H1 (cell line): ENCODE measurements around the gene CDKN1B. TPM values are rescaled to one million over a fixed set of nuclear protein-coding genes. Genes with fewer than 3 reads are reported as not detected.

Experiments used
- BCL11A ChIP-seq, 2 experiments: IDR thresholded peaks; one replicate each; pipeline ENCODE4 v1.6.1; 2011; ENCODE audit warnings: low read depth in 2 of 2, low read length in 2 of 2, mild to moderate bottlenecking in 2 of 2
- HDAC2 ChIP-seq, 2 experiments: fragments of 300-600 bp in 1 of 2; sonication (generic) in 1 of 2; IDR thresholded peaks; 2 replicates each; pipeline ENCODE4 v1.6.1; 2011 to 2012; ENCODE audit warnings: low read depth in 2 of 2, low read length in 2 of 2, mild to moderate bottlenecking in 2 of 2, moderate library complexity in 2 of 2, borderline replicate concordance in 1 of 2, inconsistent platforms in 1 of 2
- MAFK ChIP-seq: IDR thresholded peaks from 2 replicates; pipeline ENCODE4 v1.6.1; 2012; ENCODE audit warnings: low read depth, mild to moderate bottlenecking, improper control_type of control experiment, low read length
- PHF8 ChIP-seq: fragments of 200-600 bp; sonication (generic); conservative IDR thresholded peaks from 2 replicates; pipeline ENCODE4 v1.7.1; 2012; ENCODE audit warnings: low read depth, mild to moderate bottlenecking, inconsistent platforms, low read length, moderate library complexity
- POLR2A ChIP-seq, 2 experiments: IDR thresholded peaks; 1 replicate in 1 of 2; 2 replicates in 1 of 2; pipeline ENCODE4 v1.6.1; 2011; ENCODE audit warnings: low read depth in 2 of 2, low read length in 2 of 2, mild to moderate bottlenecking in 2 of 2; ENCODE audit errors: control extremely low read depth in 1 of 2
- SP4 ChIP-seq: IDR thresholded peaks from 2 replicates; pipeline ENCODE4 v1.6.1; 2012; ENCODE audit warnings: low read length, inconsistent platforms
- TAF7 ChIP-seq: optimal IDR thresholded peaks from 2 replicates; pipeline ENCODE3; 2011; ENCODE audit warnings: low read depth, mild to moderate bottlenecking, inconsistent platforms, low read length, moderate library complexity, borderline replicate concordance
- polyA plus RNA-seq, 7 experiments: library from polyadenylated mRNA; depleted of rRNA in 3 of 7; stranded (reverse) in 5 of 7; unstranded in 2 of 7; fragments of >200 nt in 5 of 7; fragments of 200-250 nt in 2 of 7; gene quantifications; 1 replicate in 5 of 7; 2 replicates in 1 of 7; 4 replicates in 1 of 7; pipeline versions ENCODE4 v1.2.1 to v1.2.3, GENCODE V29; 2011 to 2013; ENCODE audit warnings: missing spikeins in 2 of 7, mixed read lengths in 2 of 7
- total RNA-seq: library from RNA; stranded (reverse); fragmentation: NEBNext Ultra II Directional; extraction: Animal tissue kit (Norgen Biotek cat#: 25700); gene quantifications from 2 replicates; pipeline ENCODE4 v1.2.1, GENCODE V29; 2021

CDKN1B gene
- total and polyA plus RNA-seq, 2 of the 8 experiments (the other 6 are each of a cell fraction or from before 2014, with no cell fraction given), result 6.5 to 27.2 TPM

DNA sequence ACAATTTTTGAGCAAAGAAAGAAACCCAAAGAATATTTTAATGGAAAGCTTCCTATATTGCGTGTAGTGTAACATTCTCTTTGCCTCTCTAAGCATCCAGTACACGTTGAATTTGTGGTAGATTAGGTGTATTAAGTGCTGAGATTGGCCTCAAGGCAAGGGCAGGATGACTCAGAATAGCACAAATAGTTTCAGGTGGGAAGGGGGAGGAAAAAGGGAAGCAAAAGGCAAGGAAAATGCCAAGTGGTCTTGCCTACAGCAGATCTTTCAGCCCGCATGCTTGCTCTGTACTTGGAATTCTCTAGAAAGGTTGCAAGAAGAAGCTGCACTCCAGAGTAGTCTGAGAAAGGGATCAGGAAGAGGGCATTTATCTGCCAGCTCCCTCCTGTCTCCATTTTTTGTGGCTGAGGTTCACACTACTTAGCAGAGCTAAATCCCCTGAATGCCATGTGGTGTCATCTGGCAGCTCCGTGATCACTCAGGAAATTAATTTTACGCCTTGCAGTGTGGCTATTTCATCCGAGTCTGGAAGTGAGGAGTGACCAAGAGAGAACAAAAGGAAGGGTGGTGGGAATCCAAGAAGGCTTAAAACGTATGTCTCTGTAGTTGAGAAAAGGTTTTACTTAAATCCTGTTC, 28.5 kb downstream of the CDKN1B start (continued):
- TF ChIP-seq MAFK (no peak), TAF7 (no peak), BCL11A (IDR thresholded peaks at IDR 0.05; ENCODE audit: low read depth in 2 of 2, low read length in 2 of 2) (no peak), POLR2A (IDR thresholded peaks at IDR 0.05; ENCODE audit: control extremely low read depth in 1 of 2, low read depth in 2 of 2, low read length in 2 of 2) (no peak), HDAC2 (IDR thresholded peaks at IDR 0.05; ENCODE audit: borderline replicate concordance in 1 of 2, low read depth in 2 of 2, low read length in 2 of 2) (no peak), SP4 (no peak), PHF8 (no peak)
